ENCODE measurements around the gene NKTR. TPM values are rescaled to one million over a fixed set of nuclear protein-coding genes. Genes with fewer than 3 reads are reported as not detected.

The NKTR gene
- total RNA-seq, 4 donors from 2014 or later, result 96.3 to 172 (median 133) TPM

- Histone ChIP-seq H3K36me3 (peaks cover 0 to 55% (median 13%) of the 10 kb centered on the region in 4 donors), H3K9me3 (no peaks in the 10 kb centered on the region), H3K4me1 (no peaks in the 10 kb centered on the region), H3K27ac (no peak overlapping the region), H3K4me3 (no peak overlapping the region), H3K27me3 (no peaks in the 10 kb centered on the region)
- no peak for DNase-seq
- in situ Hi-C loops (cut with MboI; ENCODE audit: low pct_ligation_motif_present in 1 of 4, low pct_unique_long_range_greater_than_20kb in 1 of 4, low sequenced_read_pairs in 3 of 4), result no loop called here
- TF ChIP-seq POLR2AphosphoS5 (IDR thresholded peaks at IDR 0.05) (no peak), EP300 (IDR thresholded peaks at IDR 0.05; ENCODE audit: low read depth) (no peak), CTCF (IDR thresholded peaks at IDR 0.05) (no peak), POLR2A (IDR thresholded peaks at IDR 0.05) (no peak)
- intact Hi-C loops (cut with DNase I; ENCODE audit: low total_unique reads), result no loop called here
- 74% methylated on average over 3 of the region's 3 CpGs; no CpG with 5 or more reads in 1 of the 2 donors for WGBS, 2 donors (ENCODE audit: low coverage in 1 of 2)
These were observed 38.2 kb upstream of the NKTR start for GRCh38 chr3:42562047-42562907.

GRCh38 chr3:42569593-42570142 is 30.8 kb upstream of the NKTR start:
- Histone ChIP-seq H3K4me3 (no peak overlapping the region), H3K4me1 (no peaks in the 10 kb centered on the region), H3K9me3 (no peaks in the 10 kb centered on the region), H3K27ac (no peak overlapping the region), H3K27me3 (no peaks in the 10 kb centered on the region), H3K36me3 (peaks cover 0 to 32% (median 2%) of the 10 kb centered on the region in 4 donors)
- WGBS, 2 donors (ENCODE audit: low coverage in 1 of 2), result 86 to 88% methylated on average over 1 to 2 of the region's 2 CpGs
- intact Hi-C loops (cut with DNase I; ENCODE audit: low total_unique reads) (loop anchor here (1.0 kb wide), 1 partner anchor 13 kb away; no protein-coding TSS in a partner anchor), in situ Hi-C loops (cut with MboI; ENCODE audit: low pct_ligation_motif_present in 1 of 4, low pct_unique_long_range_greater_than_20kb in 1 of 4, low sequenced_read_pairs in 3 of 4) (loop anchor here in 1 of 4 donors (10.0 kb wide), 1 partner anchor 175 kb away; no protein-coding TSS in a partner anchor)
- DNase-seq, result no peak
- no peak for TF ChIP-seq CTCF (IDR thresholded peaks at IDR 0.05)
- TF ChIP-seq EP300 (IDR thresholded peaks at IDR 0.05; ENCODE audit: low read depth), result no peak
- no peak for TF ChIP-seq POLR2A (IDR thresholded peaks at IDR 0.05)
- TF ChIP-seq POLR2AphosphoS5 (IDR thresholded peaks at IDR 0.05), result no peak

GRCh38 chr3:42572278-42572677 is 28.2 kb upstream of the NKTR start:
- Histone ChIP-seq H3K27me3 (no peaks in the 10 kb centered on the region), H3K36me3 (peaks cover 0 to 21% (median 2%) of the 10 kb centered on the region in 4 donors), H3K27ac (no peak overlapping the region), H3K4me1 (no peaks in the 10 kb centered on the region), H3K9me3 (no peaks in the 10 kb centered on the region), H3K4me3 (no peak overlapping the region)
- WGBS, 2 donors (ENCODE audit: low coverage in 1 of 2), result 61 to 86% methylated on average over 1 to 3 of the region's 3 CpGs
- DNase-seq, result peak; percentile 30
- in situ Hi-C loops (cut with MboI; ENCODE audit: low pct_ligation_motif_present in 1 of 4, low pct_unique_long_range_greater_than_20kb in 1 of 4, low sequenced_read_pairs in 3 of 4), result loop anchor here in 1 of 4 donors (10.0 kb wide), 1 partner anchor 173 kb away; no protein-coding TSS in a partner anchor
- intact Hi-C loops (cut with DNase I; ENCODE audit: low total_unique reads), result no loop called here
- TF ChIP-seq EP300 (IDR thresholded peaks at IDR 0.05; ENCODE audit: low read depth) (no peak), CTCF (IDR thresholded peaks at IDR 0.05) (peak in 2 of 5 experiments; percentile 11 to 25)

GRCh38 chr3:42575137-42575741 is 25.2 kb upstream of the NKTR start:
- Histone ChIP-seq H3K27ac (no peak overlapping the region), H3K27me3 (no peaks in the 10 kb centered on the region), H3K4me1 (peaks cover 0 to 3% (median 0%) of the 10 kb centered on the region in 4 donors), H3K9me3 (no peaks in the 10 kb centered on the region), H3K36me3 (peaks cover 0 to 14% (median 0%) of the 10 kb centered on the region in 4 donors), H3K4me3 (no peak overlapping the region)
- TF ChIP-seq EP300 (IDR thresholded peaks at IDR 0.05; ENCODE audit: low read depth) (no peak), CTCF (IDR thresholded peaks at IDR 0.05) (no peak), POLR2AphosphoS5 (IDR thresholded peaks at IDR 0.05) (no peak), POLR2A (IDR thresholded peaks at IDR 0.05) (no peak)
- intact Hi-C loops (cut with DNase I; ENCODE audit: low total_unique reads) (no loop called here), in situ Hi-C loops (cut with MboI; ENCODE audit: low pct_ligation_motif_present in 1 of 4, low pct_unique_long_range_greater_than_20kb in 1 of 4, low sequenced_read_pairs in 3 of 4) (loop anchor here in 2 of 4 donors (10.0 to 25.0 kb wide), 2 partner anchors 170 to 187 kb away; partner anchors contain the start of gene CCDC13 (in 1 of the 2))
- DNase-seq, result no peak
